Measurements from ENCODE around the gene MIA. TPM values are rescaled to one million over a fixed set of nuclear protein-coding genes. Genes with fewer than 3 reads are reported as not detected.
A peak's percentile ranks its signal among the peaks of the same experiment; 100 is the strongest.

MIA gene
- total RNA-seq, 2 donors from 2014 or later = 1.1 to 2.4 TPM

GRCh38 chr19:40798683-40799557, 23.6 kb downstream of the MIA start, which contains the start of gene EGLN2:
Gene EGLN2 (plus strand): TSS chr19:40799191. CDS start chr19:40800573, 1,382 bp downstream.
- H3K4me3 Mint-ChIP-seq = peak within 1 kb of the TSS; percentile 94
- H3K27me3 Mint-ChIP-seq = no peaks in the 10 kb centered on the region
- peak within 1 kb of the TSS; percentile 97 to 99 for H3K27ac Mint-ChIP-seq
- H3K36me3 Mint-ChIP-seq = peaks cover 16% of the 10 kb centered on the region
- peak; percentile 93 to 95 for ATAC-seq
- no peaks in the 10 kb centered on the region for H3K9me3 Mint-ChIP-seq
- peaks cover 59% of the 10 kb centered on the region in 2 donors for H3K4me1 Mint-ChIP-seq (ENCODE audit: low read depth in 2 of 2)
- peak; percentile 100 for DNase-seq (ENCODE audit: low spot score)

- Mint-ChIP-seq H3K27me3 (no peaks in the 10 kb centered on the region), H3K4me1 (ENCODE audit: low read depth in 2 of 2) (peaks cover 67 to 68% of the 10 kb centered on the region in 2 donors), H3K4me3 (peak overlapping the region; percentile 94), H3K27ac (peak overlapping the region; percentile 95 to 97), H3K36me3 (peaks cover 16% of the 10 kb centered on the region), H3K9me3 (no peaks in the 10 kb centered on the region)
- DNase-seq (ENCODE audit: low spot score) (peak; percentile 75), ATAC-seq (no peak)
These were observed 24.4 kb downstream of the MIA start for GRCh38 chr19:40799558-40800338.

GRCh38 chr19:40800339-40800996, 25.1 kb downstream of the MIA start:
- no peaks in the 10 kb centered on the region for H3K27me3 Mint-ChIP-seq
- no peaks in the 10 kb centered on the region for H3K9me3 Mint-ChIP-seq
- peak overlapping the region; percentile 95 to 97 for H3K27ac Mint-ChIP-seq
- peak overlapping the region; percentile 94 for H3K4me3 Mint-ChIP-seq
- ATAC-seq = no peak
- DNase-seq (ENCODE audit: low spot score) = no peak
- peaks cover 74 to 75% of the 10 kb centered on the region in 2 donors for H3K4me1 Mint-ChIP-seq (ENCODE audit: low read depth in 2 of 2)
- H3K36me3 Mint-ChIP-seq = peaks cover 16% of the 10 kb centered on the region

- Mint-ChIP-seq H3K9me3 (no peaks in the 10 kb centered on the region), H3K36me3 (peaks cover 16% of the 10 kb centered on the region), H3K4me1 (ENCODE audit: low read depth in 2 of 2) (peaks cover 77 to 79% of the 10 kb centered on the region in 2 donors), H3K27me3 (no peaks in the 10 kb centered on the region), H3K4me3 (peak overlapping the region; percentile 94), H3K27ac (peak overlapping the region; percentile 95 to 97)
- DNase-seq (ENCODE audit: low spot score) (no peak), ATAC-seq (no peak)
These were observed 25.7 kb downstream of the MIA start for GRCh38 chr19:40800997-40801377.

GRCh38 chr19:40801426-40802299, 26.3 kb downstream of the MIA start:
- peak overlapping the region; percentile 94 for H3K4me3 Mint-ChIP-seq
- peak overlapping the region; percentile 87 to 97 for H3K27ac Mint-ChIP-seq
- H3K9me3 Mint-ChIP-seq = no peaks in the 10 kb centered on the region
- peaks cover 16% of the 10 kb centered on the region for H3K36me3 Mint-ChIP-seq
- DNase-seq (ENCODE audit: low spot score) (no peak), ATAC-seq (no peak)
- peaks cover 80 to 81% of the 10 kb centered on the region in 2 donors for H3K4me1 Mint-ChIP-seq (ENCODE audit: low read depth in 2 of 2)
- H3K27me3 Mint-ChIP-seq = no peaks in the 10 kb centered on the region

GRCh38 chr19:40802300-40803169, 27.2 kb downstream of the MIA start:
- Mint-ChIP-seq H3K27me3 (no peaks in the 10 kb centered on the region), H3K4me3 (peak overlapping the region; percentile 83), H3K9me3 (no peaks in the 10 kb centered on the region), H3K27ac (peak overlapping the region; percentile 87 to 97), H3K4me1 (ENCODE audit: low read depth in 2 of 2) (peaks cover 77 to 84% of the 10 kb centered on the region in 2 donors), H3K36me3 (peaks cover 16% of the 10 kb centered on the region)
- no peak for DNase-seq (ENCODE audit: low spot score)
- no peak for ATAC-seq

- no peaks in the 10 kb centered on the region for H3K9me3 Mint-ChIP-seq
- peaks cover 16% of the 10 kb centered on the region for H3K36me3 Mint-ChIP-seq
- no peaks in the 10 kb centered on the region for H3K27me3 Mint-ChIP-seq
- peak overlapping the region; percentile 83 for H3K4me3 Mint-ChIP-seq
- H3K27ac Mint-ChIP-seq = peak overlapping the region; percentile 87 to 97
- no peak for DNase-seq (ENCODE audit: low spot score)
- no peak for ATAC-seq
- peaks cover 78 to 80% of the 10 kb centered on the region in 2 donors for H3K4me1 Mint-ChIP-seq (ENCODE audit: low read depth in 2 of 2)
These were observed 28.0 kb downstream of the MIA start for GRCh38 chr19:40803170-40803856.

- Mint-ChIP-seq H3K9me3 (no peaks in the 10 kb centered on the region), H3K27me3 (no peaks in the 10 kb centered on the region), H3K36me3 (peaks cover 16% of the 10 kb centered on the region), H3K27ac (peak overlapping the region; percentile 87 to 97), H3K4me3 (peak overlapping the region; percentile 83), H3K4me1 (ENCODE audit: low read depth in 2 of 2) (peaks cover 75 to 76% of the 10 kb centered on the region in 2 donors)
- DNase-seq (ENCODE audit: low spot score) (no peak), ATAC-seq (no peak)
These were observed 28.8 kb downstream of the MIA start for GRCh38 chr19:40803857-40804782.

GRCh38 chr19:40804783-40805242, 29.5 kb downstream of the MIA start:
- Mint-ChIP-seq H3K9me3 (no peaks in the 10 kb centered on the region), H3K27me3 (no peaks in the 10 kb centered on the region), H3K36me3 (peaks cover 14% of the 10 kb centered on the region), H3K4me1 (ENCODE audit: low read depth in 2 of 2) (peaks cover 76 to 78% of the 10 kb centered on the region in 2 donors), H3K4me3 (peak overlapping the region; percentile 83), H3K27ac (peak overlapping the region; percentile 87 to 97)
- DNase-seq (ENCODE audit: low spot score) (no peak), ATAC-seq (no peak)

- Mint-ChIP-seq H3K27me3 (no peaks in the 10 kb centered on the region), H3K4me3 (peak overlapping the region; percentile 83), H3K9me3 (no peaks in the 10 kb centered on the region), H3K27ac (peak overlapping the region; percentile 87 to 97), H3K4me1 (ENCODE audit: low read depth in 2 of 2) (peaks cover 76 to 77% of the 10 kb centered on the region in 2 donors), H3K36me3 (peaks cover 10% of the 10 kb centered on the region)
- ATAC-seq (no peak), DNase-seq (ENCODE audit: low spot score) (no peak)
These were observed 30.0 kb downstream of the MIA start for GRCh38 chr19:40805258-40805868.

All from natural killer cell treated with Interleukin-12 subunit alpha and Interleukin-12 subunit beta and Interleukin-15 and Interleukin-18, amount 100 ng/mL, for 72 hours (primary cell).